GM19468 (cell line): Measurements from ENCODE around the gene POU2F3.

ENCODE experiments used
- ATAC-seq: cut with Tn5 transposase; IDR thresholded peaks from one replicate; pipeline ENCODE4 v1.9.1; 2021; ENCODE audit warnings: mild to moderate bottlenecking, moderate library complexity, moderate number of reproducible peaks; ENCODE audit not compliant: unreplicated experiment; ENCODE audit errors: extremely low read depth

The POU2F3 gene

DNA sequence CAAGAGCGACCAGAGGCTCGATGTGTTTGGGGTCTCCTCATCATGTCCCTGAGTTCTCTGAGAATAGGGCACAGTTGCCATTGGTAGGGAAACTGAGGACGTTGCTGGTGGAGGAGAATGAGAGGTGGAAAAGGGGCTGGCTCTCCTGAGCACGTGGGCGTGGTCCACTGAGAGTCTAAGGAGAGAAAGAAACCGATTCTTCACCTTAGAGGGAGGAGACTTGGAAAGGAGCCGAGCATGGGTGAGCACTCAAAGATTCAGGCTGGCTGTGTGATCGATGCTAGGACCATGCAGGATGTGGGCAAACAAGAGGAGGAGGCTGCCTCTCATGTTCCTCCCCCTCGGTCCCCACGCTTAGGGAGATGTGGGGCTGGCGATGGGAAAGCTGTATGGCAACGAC, 65.3 kb downstream of the POU2F3 start:
- no peak for ATAC-seq

DNA sequence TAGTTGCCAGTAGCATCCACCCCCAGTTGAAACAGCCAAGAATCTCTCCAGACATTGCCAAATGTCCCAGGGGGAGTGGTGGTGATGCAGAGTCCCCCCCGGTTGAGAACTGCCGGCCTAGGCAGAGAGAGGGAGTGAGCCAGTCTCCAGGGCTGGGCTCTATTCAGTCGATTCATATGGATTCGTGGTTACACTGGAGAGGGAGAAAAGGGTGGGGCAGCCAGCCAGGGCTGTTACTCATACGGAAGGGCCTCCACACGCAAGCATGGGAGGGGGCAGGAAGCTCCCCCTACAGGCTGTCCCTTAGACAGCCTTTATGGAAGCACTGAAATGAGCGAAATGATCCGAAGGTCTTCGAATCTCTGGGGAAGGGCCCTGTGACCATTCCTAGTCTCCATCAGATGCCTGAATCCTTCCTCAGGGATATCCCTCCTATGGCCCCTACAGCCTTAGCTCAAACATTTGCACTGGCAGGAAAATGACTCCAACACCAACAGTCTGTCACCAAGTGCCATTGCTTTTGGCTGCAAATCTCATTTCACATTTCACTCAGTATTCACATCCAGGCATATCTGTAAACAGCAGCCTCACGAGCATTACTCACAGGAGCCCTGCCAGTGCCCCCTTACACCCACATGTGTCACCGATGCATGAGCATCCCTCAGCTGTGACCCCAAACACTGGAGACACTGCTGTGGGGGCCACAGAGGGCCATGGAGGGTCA, 66.7 kb downstream of the POU2F3 start:
- no peak for ATAC-seq

DNA sequence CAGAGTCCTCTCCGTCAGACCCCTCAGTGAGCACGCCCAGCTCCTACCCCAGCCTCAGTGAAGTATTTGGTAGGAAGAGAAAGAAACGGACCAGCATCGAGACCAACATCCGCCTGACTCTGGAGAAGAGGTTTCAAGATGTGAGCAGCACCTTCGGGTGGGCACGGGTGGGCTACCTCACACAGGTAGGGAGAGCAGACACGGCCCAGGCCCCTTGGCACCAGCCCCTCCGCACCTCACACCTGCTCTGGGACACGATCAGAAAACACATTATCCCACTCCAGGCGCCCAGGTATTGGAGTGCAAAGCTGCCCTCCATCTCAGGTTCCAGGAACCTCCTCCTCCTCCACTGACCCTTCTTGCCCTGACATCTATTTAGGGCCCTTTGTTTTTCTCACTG, 67.5 kb downstream of the POU2F3 start:
- ATAC-seq = no peak

DNA sequence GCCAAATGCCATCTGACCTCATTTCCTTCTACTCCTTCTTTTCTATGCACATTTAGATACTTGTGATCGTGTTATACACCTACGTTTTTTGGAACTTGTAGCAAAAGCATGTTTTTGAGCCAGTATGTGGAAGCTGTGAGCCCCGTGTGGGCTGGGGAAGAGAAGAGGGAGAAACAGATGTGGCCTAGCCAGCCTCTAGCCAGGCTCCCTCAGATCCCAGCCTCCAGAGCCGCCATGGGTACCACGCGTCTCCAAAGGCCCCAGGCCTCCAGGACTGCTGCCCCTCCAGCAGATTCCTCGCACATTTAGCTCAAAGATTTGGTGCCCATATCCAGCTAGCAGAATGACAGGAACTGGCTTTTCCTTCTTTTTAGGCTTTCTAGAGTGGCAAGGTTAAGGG, 68.1 kb downstream of the POU2F3 start:
- no peak for ATAC-seq

DNA sequence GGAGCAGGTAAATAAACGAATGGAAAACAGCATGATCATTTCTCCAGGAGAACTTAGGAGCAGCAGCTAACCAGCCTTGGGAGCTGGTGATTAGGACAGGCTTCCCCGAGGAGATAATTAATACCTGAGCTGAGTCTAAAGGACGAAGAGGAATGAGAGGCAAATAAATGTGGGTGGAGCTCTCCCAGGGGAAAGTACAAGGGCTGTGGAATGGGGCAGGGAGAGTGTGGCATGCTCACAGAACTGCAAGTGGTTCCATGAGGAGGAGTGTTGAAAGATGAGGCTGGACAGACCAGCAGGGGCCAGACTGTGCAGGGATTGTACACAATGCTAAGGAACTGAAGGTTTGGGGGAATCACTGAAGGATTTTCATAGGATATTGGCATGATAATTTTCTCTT, 70.9 kb downstream of the POU2F3 start:
- no peak for ATAC-seq

- ATAC-seq = no peak
Observed at GRCh38 chr11:120314861-120315260, 74.9 kb downstream of the POU2F3 start.

DNA sequence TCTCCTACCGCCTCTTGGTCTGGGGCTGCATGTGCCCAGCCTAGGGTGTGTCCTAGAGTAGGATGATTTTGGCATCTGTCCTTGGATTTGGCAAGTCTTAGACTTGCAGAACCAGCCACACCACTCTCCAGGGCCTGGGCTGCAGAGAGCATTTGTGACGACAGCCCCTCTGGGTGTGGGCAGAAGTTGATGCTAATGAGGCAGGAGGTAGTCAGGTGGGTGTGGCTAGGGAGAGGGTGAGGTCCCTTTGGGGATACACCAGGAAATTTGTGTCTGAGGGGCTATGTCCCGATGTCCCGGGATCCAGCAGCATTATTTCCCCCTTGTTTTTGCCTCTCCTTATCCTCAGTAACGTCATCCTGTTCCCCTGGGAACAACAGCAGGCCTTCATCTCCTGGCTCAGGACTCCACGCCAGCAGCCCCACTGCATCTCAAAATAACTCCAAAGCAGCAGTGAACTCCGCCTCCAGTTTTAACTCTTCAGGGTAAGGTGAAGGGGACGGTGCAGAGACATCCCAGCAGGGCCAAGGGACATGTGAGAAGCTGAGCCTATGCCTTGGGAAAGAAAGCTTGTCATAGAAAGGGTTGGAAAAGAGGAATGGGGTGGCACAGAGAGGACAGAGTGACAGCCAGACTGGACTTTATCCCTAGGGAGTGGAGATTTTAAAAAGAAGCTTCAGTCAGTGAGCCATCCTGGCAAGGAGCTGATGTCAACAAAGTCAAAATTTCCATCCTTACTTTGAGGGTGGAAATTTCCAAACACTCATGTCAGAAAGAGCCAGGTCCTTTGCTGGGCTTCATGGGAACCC, 77.1 kb downstream of the POU2F3 start:
- ATAC-seq = no peak

DNA sequence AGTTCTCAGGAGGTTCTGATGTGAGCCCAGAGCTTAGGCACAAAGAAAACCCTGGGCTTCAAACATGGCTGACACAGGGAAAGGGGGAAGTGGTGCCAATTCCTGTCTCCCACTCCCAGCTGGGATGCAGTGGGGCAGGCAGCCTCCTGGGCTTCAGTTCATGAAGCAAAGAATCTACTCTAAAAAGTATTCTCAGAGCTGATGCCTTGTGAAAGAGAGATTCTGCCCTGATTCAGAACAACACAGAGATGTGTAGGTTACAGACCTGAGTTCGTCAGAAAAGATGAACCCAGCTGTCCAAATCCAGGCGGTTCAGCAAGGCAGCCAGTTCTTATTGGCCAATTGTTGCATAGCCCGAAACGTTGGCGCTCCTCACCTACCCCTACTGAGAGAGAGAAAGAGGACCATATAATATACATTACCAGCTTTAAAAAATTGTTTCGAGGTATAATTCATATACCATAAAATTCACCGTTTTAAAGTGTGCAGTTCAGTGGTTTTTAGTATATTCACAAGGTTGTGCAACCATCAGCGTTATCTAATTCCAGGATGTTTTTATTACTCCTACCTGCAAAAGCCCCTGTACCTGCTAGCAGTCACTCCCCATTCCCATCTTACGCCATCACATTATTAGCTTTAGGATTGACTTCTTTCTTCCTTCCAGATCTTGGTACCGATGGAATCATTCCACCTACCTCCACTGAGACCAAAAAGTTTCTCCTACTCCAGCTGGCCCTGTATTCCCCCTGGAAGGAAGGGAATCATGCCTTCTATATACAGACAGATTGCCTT, 77.9 kb downstream of the POU2F3 start:
- ATAC-seq = no peak

DNA sequence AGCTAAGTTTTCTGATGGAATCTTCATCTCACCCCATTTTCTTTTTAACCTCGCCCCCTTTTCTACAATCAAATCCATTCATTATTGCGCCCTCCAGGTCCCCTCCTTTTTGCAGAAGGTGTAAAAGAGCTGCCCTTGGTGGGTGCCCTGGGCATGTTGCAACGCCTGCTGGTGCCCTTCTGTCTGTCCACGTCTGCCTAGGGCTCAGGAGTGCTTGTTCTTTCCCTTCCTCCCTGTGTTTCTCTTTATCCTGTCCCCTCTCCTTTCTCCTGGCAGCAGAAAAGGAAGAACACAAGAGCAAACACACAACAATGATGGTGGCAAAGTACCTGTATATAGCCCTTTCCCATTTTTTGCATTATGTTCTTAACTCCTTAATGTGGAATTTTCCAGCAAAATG, 79.0 kb downstream of the POU2F3 start:
- no peak for ATAC-seq

DNA sequence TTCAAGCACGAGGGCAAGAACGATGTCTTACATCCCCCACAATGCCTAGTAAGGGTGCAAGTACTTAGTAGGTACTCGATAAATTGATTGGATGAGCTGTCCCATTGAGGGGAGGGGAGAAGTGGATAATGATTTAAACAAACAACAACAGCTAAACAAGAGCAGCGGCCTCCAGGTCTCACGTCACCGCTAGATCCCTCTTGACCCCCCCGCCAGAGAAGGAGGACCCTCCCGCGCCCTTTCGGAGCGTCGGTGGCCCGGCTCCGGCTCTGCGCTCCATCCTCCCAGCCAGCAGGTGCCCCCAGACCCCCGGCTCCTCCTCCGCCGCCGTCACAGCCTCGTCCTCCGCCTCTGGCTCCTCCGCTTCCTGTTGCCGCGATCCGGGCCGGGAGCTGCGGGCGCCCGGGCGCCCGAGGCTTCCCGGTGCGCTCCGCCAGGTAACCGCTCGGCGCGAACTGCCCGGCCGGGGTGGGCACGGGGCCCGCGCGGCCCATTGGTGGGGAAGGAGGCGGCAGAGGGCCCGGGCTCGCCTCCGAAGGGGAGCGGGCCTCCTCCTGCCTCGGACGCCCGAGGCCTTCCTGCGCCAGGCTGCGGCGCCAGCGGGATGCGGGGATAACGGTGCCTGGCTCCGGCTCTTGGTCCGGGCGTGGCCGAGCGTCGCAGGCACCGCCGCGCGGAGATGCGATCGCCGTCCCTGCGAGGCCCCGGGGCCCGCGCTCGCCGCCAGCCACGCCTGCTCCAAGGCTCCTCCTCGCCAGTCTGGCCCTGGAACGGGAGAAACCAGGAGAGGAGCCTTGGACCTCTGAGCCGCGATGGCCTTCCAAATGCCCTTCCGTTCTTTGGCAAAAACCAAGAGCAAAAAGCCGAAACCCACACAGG, 85.2 kb downstream of the POU2F3 start, which contains the start of gene TLCD5:
TSS of gene TLCD5 (plus strand) at position 368 of the 879 bp plus-strand sequence. CDS start 2,143 bp downstream, outside the sequence.
- no peak for ATAC-seq

- ATAC-seq = no peak
Observed at GRCh38 chr11:120326228-120326627, 86.3 kb downstream of the POU2F3 start.

DNA sequence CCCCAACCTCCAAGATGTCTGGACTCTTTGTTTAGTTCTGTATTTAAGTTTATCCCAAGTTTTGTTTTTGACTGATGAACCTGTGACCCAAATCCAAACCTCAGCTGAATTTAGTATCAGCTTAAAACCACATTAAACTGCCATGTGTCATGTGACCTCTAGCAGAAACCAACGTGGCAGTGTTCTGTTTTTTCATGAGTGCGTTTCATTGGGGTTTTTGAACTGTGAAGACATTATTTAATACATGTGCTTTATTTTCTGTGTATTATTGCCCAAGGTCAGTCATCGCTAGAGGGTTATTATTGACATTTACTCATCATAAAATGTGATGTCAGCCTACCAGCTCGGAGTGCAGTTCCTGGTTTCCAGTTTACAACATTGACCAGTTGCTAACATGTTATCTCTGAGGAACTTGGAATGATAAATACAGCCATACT, 86.9 kb downstream of the POU2F3 start:
- ATAC-seq = no peak

DNA sequence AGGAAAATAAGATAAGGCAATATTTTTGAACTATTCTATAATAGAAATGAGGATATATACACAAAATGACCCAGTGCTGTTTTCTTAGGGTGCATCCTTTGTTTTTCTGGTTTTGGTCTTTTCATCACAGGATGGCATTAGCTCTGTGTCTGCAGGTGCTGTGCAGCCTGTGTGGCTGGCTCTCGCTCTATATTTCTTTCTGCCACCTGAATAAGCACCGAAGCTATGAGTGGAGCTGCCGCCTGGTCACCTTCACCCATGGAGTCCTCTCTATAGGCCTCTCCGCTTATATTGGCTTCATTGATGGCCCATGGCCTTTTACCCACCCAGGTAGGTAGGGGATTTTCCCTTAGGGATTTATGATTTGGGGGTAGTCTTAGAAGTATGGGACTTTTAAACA, 87.4 kb downstream of the POU2F3 start:
- no peak for ATAC-seq

- ATAC-seq = no peak
Observed at GRCh38 chr11:120329556-120329955, 89.6 kb downstream of the POU2F3 start.

DNA sequence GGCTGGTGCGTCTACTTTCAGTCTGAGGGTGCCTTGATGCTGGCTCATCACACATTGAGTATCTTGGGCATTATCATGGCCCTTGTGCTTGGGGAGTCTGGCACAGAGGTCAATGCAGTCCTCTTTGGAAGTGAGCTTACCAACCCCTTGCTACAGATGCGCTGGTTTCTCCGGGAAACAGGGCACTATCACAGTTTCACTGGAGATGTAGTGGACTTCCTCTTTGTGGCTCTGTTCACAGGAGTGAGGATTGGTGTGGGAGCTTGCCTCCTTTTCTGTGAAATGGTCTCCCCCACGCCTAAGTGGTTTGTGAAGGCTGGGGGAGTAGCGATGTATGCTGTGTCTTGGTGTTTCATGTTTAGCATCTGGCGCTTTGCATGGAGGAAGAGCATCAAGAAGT, 90.1 kb downstream of the POU2F3 start:
- no peak for ATAC-seq

- no peak for ATAC-seq
Observed at GRCh38 chr11:120331301-120331996, 91.5 kb downstream of the POU2F3 start.

- no peak for ATAC-seq
Observed at GRCh38 chr11:120332822-120333716, 93.1 kb downstream of the POU2F3 start.

- no peak for ATAC-seq
Observed at GRCh38 chr11:120333801-120334200, 93.9 kb downstream of the POU2F3 start.
